DMS114 treated with DMSO at 0.1 percent for 48 hours (cell line): ENCODE results near the gene NEURL1B.

Source experiments
- DNase-seq: peaks from one replicate; lab custom pipeline; 2025; ENCODE audit not compliant: unreplicated experiment; lab: John Stamatoyannopoulos, UW

NEURL1B gene

GRCh38 chr5:172633403-172633970 lies 7.6 kb upstream of the NEURL1B start:
- DNase-seq: no peak

GRCh38 chr5:172634106-172634899 lies 6.8 kb upstream of the NEURL1B start:
- DNase-seq: no peak

- DNase-seq: no peak
These were observed 6.0 kb upstream of the NEURL1B start for GRCh38 chr5:172635038-172635437.

- no peak for DNase-seq
These were observed 4.6 kb upstream of the NEURL1B start for GRCh38 chr5:172636279-172637050.

DNA sequence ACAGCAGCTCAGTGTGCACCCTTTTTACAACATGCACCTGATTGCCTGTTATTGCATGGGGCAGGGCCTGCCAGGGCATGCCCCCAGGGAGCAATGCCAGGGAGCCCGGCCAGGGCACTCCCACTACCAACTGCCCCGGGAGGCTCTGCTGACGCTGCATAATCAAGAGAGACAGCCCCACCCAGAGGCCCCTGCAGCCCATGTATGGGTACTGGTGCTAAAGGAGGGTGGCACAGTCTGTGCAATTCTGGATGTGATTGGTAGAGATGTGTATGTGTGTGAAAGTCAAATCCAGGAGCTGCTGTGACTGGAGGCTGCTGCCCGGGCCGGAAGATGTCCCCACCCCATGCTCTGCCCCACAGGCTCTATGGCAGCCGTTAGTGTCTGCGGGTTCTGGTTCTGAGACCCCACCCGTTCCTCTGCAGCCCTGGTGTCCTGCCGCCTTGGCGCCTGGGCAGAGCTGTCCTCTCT lies 3.9 kb upstream of the NEURL1B start:
- no peak for DNase-seq

DNA sequence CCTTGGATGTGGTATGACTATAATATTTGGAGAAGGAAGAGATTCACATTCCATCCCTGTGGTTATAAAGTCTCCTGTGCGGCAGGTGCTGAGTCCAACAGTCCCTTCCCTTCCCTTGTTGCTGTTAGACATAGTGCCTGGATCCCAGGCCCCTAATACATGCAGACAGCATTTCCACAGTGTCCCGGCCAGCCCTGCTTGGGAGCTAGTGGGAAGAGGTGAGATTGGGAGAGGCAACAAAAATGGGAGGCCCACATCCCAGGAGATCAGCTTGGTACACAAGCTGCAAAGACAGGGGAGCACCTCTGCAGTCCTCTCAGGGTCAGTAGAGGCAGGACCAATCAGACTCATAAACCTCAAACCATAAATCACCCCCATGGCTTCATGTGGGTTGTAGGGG lies 3.3 kb upstream of the NEURL1B start:
- no peak for DNase-seq

DNA sequence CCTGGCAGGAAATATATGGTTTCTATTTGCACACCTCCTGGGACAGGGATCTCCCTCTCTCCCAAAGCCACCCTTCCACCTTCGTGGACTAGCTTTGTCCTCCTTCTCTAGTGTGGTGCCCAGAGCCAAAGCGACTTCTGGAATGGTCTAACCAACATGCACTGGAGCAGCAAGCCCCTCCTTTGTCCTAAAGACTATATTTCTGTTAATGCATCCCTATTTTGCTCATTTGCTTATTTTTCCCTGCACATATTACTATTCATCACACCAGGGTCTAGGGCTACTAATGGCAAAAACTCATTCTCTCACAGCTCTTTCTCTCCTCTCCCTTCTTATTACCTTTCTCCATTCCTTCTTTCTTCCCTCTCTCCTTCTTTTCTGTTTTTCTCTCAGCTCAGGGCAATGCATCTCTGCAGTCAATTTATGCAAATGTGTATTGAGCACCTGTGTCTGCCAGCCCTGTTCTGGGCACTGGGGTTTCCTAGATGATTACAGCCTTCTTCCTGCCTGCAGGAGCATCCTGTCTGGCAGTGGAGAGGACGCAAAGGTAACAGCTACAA lies 2.8 kb upstream of the NEURL1B start:
- DNase-seq: no peak

DNA sequence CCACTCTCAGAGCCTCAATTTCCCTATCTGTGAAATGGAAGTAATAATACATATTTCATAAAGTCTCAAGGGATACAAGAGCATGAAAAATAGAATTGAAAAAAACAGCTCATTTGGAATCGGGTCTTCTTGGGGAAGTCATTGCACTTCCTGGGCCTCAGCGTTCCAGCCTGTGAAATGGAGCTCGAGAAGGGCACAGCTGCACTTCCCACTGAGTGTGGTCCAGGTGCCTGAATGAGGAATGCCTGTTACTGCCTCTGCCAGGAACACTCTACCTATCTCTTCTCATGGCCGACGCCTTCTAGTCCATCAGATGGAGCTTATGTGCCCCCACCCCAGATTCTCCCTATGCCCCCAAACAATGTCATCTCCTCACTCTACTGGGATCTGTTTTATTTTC lies 924 bp upstream of the NEURL1B start:
- no peak for DNase-seq

GRCh38 chr5:172641359-172642050 lies 442 bp downstream of the NEURL1B start:
- DNase-seq: no peak

DNA sequence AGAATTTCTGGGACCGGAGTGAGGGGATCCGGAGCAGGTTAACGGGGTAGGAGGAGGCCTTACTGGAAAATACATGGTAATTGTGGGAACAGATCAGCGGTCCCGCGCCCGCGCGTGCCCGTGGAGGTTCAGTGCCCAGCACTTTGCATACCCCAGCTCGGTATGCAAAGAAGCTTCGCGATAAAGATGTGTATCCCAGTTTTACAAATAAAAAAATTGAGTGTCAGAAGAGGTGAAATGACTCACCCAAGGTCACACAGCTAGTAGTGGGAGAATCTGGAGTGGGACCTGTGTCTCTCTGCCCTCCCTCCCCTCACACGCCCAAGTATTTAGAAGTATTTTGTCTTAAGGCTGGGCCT lies 967 bp downstream of the NEURL1B start:
- DNase-seq: no peak

GRCh38 chr5:172642486-172642885 lies 1.4 kb downstream of the NEURL1B start:
- no peak for DNase-seq

DNA sequence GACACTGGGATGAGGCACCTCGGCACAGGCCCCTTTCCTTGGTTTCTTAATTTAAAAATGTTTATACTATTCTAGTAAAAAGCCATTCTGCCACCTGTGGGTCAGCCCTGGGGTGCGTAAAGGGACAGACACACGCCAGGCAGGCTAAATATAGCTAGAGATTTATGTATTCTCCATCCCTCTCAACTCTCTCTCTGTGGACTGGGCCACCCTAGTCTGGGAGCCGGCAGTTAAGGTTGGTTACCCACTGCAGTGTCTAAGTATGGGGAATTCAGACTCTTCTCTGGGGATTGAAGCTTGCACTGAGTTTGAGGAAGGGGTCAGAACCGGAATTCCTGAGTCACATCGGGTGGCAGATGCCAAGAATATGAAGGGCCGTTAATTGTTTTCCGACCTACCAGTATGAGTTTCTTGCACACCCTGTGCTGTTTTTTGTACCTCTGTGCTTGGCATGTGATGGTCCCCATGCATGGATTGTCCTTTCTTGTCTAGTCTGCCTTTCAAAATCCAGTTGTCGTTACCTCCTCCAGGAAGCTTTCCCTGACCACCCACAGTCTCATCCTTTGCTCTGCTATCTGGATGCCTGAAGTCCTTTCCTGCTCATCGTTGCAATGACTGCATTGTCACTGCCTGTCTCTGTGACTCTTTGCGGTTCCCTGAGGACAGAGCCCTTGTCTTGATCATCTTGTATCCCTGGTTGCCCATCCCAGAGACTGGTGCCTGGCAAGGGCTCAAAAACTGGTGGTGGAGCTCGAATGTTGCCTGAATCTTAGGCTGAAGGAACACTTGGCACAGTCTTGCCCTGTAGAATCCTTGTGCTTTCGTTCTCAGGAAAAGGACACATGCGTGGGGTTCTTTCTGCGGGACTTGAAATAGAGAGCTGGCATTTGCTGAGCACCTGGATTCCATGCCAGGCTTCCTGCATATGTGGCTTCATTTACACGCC lies 2.1 kb downstream of the NEURL1B start:
- DNase-seq: no peak

GRCh38 chr5:172644266-172644665 lies 3.2 kb downstream of the NEURL1B start:
- no peak for DNase-seq

- DNase-seq: no peak
These were observed 3.6 kb downstream of the NEURL1B start for GRCh38 chr5:172644711-172645110.

GRCh38 chr5:172645271-172646055 lies 4.4 kb downstream of the NEURL1B start:
- DNase-seq: no peak

- peak; percentile 22 for DNase-seq
These were observed 5.7 kb downstream of the NEURL1B start for GRCh38 chr5:172646716-172647285.

DNA sequence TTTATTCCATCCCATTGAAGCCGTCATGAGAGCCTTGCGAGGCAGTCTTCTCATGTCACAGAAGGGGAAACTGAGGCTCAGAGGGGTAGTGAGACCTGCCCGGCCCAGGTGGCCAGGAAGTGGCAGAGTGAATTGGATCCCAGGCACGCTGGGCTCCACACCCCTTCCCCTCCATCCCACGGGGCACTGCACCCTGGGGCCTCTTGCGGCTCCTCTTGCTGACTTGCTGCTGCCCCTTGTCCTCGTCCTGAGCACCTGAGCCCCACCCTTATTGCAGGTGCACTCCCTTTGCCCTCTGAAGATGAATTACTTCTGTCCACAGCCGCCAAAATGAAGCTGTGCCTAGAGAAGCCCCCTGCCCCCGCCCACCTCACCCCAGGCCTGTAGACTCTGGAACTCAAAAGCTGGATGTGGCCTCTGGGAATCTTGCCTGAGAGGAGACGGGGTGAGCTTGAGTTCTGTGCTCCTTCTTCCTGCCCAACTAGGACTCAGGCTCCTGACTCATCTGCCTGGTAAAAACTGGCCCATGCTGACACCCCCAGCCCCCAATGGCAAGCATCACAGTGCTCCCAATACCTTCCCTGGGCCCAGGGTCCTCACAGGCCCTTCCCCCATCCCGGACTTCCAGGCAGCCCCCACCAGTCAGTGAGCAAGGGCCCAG lies 6.4 kb downstream of the NEURL1B start:
- DNase-seq: no peak

DNA sequence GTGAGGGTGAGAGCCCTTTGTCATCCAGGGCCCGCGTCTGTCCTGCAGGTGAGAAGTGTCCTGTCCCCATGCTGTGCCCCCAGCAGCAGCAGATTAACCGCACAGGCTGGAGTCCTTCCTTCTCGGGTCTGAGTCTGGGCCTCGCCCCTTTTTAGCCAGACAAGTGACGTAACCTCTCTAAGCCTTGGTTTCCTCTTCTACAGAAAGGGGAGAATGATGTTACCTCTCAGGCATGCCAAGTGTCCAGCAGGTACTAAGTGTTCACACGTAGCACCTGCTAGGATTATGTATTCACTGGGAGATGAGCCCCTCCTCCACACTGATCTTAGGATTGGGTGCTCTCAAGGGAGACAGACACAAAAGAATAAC lies 6.9 kb downstream of the NEURL1B start:
- DNase-seq: no peak
